Measurements from ENCODE around the gene AS3MT. TPM values are rescaled to one million over a fixed set of nuclear protein-coding genes. Genes with fewer than 3 reads are reported as not detected.
"Not testable (repeated sequence)": the region's sequence is repeated elsewhere in the genome, so short reads cannot be mapped to it uniquely, and the experiment has no call there.

The AS3MT gene
- total RNA-seq, 1 donor from 2014 or later: 2.5 TPM

- Histone ChIP-seq H3K27me3 (no peaks in the 10 kb centered on the region), H3K4me1 (no peaks in the 10 kb centered on the region), H3K9me3 (peaks cover 5% of the 10 kb centered on the region), H3K4me3 (no peak within 1 kb of the TSS), H3K36me3 (no peaks in the 10 kb centered on the region), H3K27ac (no peak within 1 kb of the TSS)
- ATAC-seq: peak; percentile 63
- intact Hi-C loops (cut with DNase I): loop anchor here (10.0 kb wide), 1 partner anchor 68 kb away; no protein-coding TSS in a partner anchor
- TF ChIP-seq, protein P1, sequence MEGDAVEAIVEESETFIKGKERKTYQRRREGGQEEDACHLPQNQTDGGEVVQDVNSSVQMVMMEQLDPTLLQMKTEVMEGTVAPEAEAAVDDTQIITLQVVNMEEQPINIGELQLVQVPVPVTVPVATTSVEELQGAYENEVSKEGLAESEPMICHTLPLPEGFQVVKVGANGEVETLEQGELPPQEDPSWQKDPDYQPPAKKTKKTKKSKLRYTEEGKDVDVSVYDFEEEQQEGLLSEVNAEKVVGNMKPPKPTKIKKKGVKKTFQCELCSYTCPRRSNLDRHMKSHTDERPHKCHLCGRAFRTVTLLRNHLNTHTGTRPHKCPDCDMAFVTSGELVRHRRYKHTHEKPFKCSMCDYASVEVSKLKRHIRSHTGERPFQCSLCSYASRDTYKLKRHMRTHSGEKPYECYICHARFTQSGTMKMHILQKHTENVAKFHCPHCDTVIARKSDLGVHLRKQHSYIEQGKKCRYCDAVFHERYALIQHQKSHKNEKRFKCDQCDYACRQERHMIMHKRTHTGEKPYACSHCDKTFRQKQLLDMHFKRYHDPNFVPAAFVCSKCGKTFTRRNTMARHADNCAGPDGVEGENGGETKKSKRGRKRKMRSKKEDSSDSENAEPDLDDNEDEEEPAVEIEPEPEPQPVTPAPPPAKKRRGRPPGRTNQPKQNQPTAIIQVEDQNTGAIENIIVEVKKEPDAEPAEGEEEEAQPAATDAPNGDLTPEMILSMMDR (IDR thresholded peaks at IDR 0.05): no peak
- DNase-seq: peak; percentile 77
Observed at GRCh38 chr10:102837230-102837721, 32.0 kb upstream of the AS3MT start, which contains the start of gene CYP17A1. Gene CYP17A1, minus strand, starts transcription at chr10:102837413. Its CDS starts 52 bp downstream, at chr10:102837361.

DNA sequence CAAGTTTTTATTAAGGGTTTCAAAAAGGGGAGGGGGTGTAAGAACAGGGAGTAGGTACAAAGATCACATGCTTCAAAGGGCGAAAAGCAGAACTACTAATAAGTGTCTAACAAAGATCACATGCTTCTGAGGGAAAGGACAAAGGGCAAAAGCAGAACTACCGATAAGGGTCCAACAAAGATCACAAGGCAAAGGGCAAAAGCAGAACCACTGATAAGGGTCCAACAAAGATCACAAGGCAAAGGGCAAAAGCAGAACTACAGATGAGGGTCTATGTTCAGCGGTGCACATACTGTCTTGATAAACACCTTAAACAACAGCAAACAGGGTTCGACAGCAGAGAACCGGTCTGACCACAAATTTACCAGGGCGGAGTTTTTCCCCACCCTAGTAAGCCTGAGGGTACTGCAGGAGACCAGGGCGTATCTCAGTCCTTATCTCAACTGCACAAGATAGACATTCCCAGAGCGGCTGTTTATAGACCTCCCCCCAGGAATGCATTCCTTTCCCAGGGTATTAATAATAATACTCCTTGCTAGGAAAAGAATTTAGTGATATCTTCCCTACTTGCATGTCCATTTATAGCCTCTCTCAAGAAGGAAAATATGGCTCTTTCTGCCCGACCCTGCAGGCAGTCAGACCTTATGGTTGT lies 30.9 kb upstream of the AS3MT start:
- H3K9me3 ChIP-seq, H3K27ac ChIP-seq, H3K4me1 ChIP-seq, H3K4me3 ChIP-seq, DNase-seq, H3K27me3 ChIP-seq, H3K36me3 ChIP-seq, ATAC-seq: not testable (repeated sequence)
- intact Hi-C loops (cut with DNase I): loop anchor here (10.0 kb wide), 1 partner anchor 66 kb away; no protein-coding TSS in a partner anchor

DNA sequence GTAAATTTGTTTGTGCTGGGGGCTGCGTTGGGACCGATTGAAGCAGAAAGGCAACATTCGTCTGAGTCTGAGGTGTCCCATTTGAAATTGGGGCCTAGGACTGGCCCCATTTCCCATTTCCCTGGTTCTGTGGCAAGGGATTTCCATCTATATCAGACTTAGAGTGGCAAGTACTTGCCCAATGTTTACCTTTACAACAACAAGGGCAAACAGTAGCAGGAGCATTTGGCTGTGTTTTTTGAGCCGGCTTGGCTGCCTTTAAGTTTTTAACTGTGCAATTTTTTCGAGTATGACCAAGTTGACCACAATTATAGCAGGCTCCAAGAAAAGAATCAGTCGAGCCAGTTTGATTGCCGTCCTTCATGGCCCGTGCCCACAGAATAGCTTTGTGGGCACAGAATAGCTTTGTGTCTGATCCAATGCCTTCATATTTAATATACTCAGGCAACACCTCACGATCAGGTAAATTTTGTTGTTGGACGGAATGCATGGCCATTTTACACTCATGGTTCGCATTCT lies 27.4 kb upstream of the AS3MT start:
- no peaks in the 10 kb centered on the region for H3K36me3 ChIP-seq
- H3K27me3 ChIP-seq: no peaks in the 10 kb centered on the region
- TF ChIP-seq, protein P1 (IDR thresholded peaks at IDR 0.05): no peak
- ATAC-seq: no peak
- no peak overlapping the region for H3K27ac ChIP-seq
- intact Hi-C loops (cut with DNase I): no loop called here
- peak; percentile 11 for DNase-seq
- peaks cover 3% of the 10 kb centered on the region for H3K4me1 ChIP-seq
- H3K4me3 ChIP-seq: no peak overlapping the region
- H3K9me3 ChIP-seq: peaks cover 5% of the 10 kb centered on the region

DNA sequence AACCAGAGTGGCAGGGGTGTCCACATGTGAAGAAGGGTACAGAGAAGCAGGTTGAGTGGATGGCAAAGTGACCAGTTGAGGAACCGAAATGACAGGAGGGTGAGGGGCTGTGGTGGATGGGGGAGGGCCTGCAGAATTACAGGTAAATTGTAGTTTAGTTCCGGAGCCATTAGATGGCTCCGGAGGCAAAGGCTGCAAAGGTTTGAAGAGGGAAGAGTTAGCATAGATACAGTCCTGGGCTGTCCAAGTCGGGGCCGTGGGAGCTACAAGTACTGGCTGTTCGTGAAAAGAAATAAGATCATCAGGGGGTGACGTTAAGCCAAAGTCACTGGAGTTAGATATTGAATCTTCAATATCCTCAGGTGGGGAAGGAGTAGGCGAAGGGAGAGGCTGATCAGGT lies 26.1 kb upstream of the AS3MT start:
- H3K27me3 ChIP-seq; intact Hi-C loops (cut with DNase I); H3K36me3 ChIP-seq; H3K9me3 ChIP-seq; ATAC-seq; H3K27ac ChIP-seq; H3K4me1 ChIP-seq; H3K4me3 ChIP-seq: not testable (repeated sequence)
- peak; percentile 22 for DNase-seq

DNA sequence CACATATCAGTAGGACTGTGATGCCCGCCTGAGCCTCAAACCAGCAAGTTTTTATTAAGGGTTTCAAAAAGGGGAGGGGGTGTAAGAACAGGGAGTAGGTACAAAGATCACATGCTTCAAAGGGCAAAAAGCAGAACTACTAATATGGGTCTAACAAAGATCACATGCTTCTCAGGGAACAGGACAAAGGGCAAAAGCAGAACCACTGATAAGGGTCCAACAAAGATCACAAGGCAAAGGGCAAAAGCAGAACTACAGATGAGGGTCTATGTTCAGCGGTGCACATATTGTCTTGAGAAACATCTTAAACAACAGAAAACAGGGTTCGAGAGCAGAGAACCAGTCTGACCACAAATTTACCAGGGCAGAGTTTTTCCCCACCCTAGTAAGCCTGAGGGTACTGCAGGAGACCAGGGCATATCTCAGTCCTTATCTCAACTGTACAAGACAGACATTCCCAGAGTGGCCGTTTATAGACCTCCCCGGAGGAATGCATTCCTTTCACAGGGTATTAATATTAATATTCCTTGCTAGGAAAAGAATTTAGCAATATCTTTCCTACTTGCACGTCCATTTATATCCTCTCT lies 25.0 kb upstream of the AS3MT start:
- H3K4me3 ChIP-seq; H3K36me3 ChIP-seq; intact Hi-C loops (cut with DNase I); ATAC-seq; H3K4me1 ChIP-seq; DNase-seq; H3K9me3 ChIP-seq; H3K27ac ChIP-seq; H3K27me3 ChIP-seq: not testable (repeated sequence)

GRCh38 chr10:102845352-102845902 lies 23.8 kb upstream of the AS3MT start:
- Histone ChIP-seq H3K27ac (no peak overlapping the region), H3K4me1 (peaks cover 3% of the 10 kb centered on the region), H3K4me3 (no peak overlapping the region), H3K36me3 (no peaks in the 10 kb centered on the region), H3K27me3 (no peaks in the 10 kb centered on the region), H3K9me3 (no peaks in the 10 kb centered on the region)
- DNase-seq (peak; percentile 19), ATAC-seq (no peak)
- TF ChIP-seq, protein P1 (IDR thresholded peaks at IDR 0.05): no peak
- intact Hi-C loops (cut with DNase I): no loop called here

DNA sequence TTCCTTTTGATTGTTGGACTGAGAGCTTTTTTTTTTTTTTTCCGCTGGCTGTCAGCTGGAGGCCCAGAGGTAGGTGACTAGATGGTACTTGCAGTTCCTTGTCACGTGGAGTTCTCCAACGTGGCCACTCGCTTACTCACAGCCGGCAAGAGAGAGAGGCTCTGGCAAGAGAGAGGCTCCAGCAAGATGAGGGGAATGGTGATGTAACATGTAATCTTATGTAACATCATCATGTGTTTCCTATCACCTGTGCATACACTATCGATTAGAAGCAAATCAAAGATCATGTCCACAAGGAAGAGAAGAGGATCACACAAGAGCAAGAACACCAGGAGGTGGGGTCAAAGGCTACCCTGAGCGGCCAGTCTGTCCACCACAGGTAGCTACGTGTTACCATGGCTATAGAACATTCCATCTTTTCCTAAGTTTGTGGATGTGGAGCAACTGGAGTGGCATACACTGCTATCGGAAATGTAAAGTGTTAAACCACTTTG lies 19.2 kb upstream of the AS3MT start:
- DNase-seq (no peak), ATAC-seq (peak; percentile 15)
- Histone ChIP-seq H3K9me3 (no peaks in the 10 kb centered on the region), H3K4me1 (peaks cover 7% of the 10 kb centered on the region), H3K27me3 (no peaks in the 10 kb centered on the region), H3K36me3 (no peaks in the 10 kb centered on the region), H3K4me3 (no peak overlapping the region), H3K27ac (no peak overlapping the region)
- TF ChIP-seq, protein P1 (IDR thresholded peaks at IDR 0.05): no peak
- intact Hi-C loops (cut with DNase I): no loop called here

- H3K27me3 ChIP-seq; DNase-seq; ATAC-seq; intact Hi-C loops (cut with DNase I); H3K9me3 ChIP-seq; H3K4me3 ChIP-seq; H3K36me3 ChIP-seq: not testable (repeated sequence)
- Histone ChIP-seq H3K27ac (peak overlapping the region; percentile 93), H3K4me1 (peaks cover 11% of the 10 kb centered on the region)
Observed at GRCh38 chr10:102853237-102853636, 16.0 kb upstream of the AS3MT start.

DNA sequence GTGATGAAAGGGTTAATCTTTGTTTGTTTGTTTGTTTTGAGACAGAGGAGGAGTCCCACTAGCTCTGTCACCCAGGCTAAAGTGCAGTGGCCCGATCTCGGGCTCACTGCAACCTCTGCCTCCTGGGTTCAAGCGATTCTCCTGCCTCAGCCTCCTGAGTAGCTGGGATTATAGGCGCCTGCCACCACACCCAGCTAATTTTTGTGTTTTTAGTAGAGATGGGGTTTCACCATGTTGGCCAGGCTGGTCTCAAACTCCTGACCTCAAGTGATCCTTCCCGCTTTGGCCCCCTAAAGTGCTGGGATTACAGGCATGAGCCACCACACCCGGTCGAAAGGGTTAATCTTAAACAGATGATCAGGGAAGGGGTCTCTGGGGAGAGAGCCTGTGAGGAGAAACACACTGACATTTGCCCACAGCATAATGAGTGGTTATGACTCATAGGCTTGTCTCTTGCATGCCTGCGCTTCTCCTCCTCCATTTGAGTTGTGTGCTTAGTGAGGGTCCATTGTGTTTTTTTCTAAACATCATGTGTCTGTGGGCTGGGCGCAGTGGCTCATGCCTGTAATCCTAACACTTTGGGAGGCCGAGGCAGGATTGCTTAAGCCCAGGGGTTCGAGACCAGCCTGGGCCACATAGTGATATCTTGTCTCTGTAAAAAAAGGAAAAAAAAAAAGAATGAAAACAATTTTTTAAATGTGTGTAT lies 13.4 kb upstream of the AS3MT start:
- H3K4me3 ChIP-seq, H3K27ac ChIP-seq: not testable (repeated sequence)

More for the DNA sequence above, 13.4 kb upstream of the AS3MT start:
- intact Hi-C loops (cut with DNase I); ATAC-seq; H3K27me3 ChIP-seq; DNase-seq; H3K36me3 ChIP-seq; H3K9me3 ChIP-seq: not testable (repeated sequence)
- peaks cover 11% of the 10 kb centered on the region for H3K4me1 ChIP-seq
